GM12864 (cell line): Measurements from ENCODE around the gene CR2.

Source experiments
- DNase-seq: peaks from one replicate; pipeline ENCODE4 v3.0.0-alpha.2; 2011; ENCODE audit warnings: low read depth
- H3K4me3 ChIP-seq: 2 replicates; pipeline ENCODE4 v1.5.1; 2011; ENCODE audit warnings: mild to moderate bottlenecking, low read depth, low read length, control low read depth
- TF ChIP-seq, protein P1 (sequence below): IDR thresholded peaks from 2 replicates; pipeline ENCODE4 v1.5.1; 2011; ENCODE audit warnings: low read depth, mild to moderate bottlenecking, moderate library complexity, low read length, control low read depth, inconsistent platforms; ENCODE audit errors: missing control alignments

CR2 gene

DNA sequence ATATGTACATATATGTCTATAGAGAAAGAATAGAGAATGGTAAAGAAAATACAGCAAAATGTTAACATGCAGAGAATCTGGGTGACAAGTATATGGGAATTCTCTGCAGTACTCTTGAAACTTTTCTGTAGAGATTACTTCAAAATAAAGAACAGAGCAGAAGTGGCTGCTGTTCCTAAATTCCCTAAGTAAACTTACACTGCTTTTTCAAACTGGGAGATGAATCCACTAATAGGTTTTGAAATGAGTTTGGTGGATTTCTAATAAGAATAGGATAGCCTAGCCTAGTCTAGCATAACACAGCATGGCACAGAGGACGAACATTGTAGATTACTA is 450 bp upstream of the CR2 start:
- no peak for DNase-seq
- TF ChIP-seq, protein P1, sequence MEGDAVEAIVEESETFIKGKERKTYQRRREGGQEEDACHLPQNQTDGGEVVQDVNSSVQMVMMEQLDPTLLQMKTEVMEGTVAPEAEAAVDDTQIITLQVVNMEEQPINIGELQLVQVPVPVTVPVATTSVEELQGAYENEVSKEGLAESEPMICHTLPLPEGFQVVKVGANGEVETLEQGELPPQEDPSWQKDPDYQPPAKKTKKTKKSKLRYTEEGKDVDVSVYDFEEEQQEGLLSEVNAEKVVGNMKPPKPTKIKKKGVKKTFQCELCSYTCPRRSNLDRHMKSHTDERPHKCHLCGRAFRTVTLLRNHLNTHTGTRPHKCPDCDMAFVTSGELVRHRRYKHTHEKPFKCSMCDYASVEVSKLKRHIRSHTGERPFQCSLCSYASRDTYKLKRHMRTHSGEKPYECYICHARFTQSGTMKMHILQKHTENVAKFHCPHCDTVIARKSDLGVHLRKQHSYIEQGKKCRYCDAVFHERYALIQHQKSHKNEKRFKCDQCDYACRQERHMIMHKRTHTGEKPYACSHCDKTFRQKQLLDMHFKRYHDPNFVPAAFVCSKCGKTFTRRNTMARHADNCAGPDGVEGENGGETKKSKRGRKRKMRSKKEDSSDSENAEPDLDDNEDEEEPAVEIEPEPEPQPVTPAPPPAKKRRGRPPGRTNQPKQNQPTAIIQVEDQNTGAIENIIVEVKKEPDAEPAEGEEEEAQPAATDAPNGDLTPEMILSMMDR = no peak
- peak overlapping the region; percentile 77 for H3K4me3 ChIP-seq

DNA sequence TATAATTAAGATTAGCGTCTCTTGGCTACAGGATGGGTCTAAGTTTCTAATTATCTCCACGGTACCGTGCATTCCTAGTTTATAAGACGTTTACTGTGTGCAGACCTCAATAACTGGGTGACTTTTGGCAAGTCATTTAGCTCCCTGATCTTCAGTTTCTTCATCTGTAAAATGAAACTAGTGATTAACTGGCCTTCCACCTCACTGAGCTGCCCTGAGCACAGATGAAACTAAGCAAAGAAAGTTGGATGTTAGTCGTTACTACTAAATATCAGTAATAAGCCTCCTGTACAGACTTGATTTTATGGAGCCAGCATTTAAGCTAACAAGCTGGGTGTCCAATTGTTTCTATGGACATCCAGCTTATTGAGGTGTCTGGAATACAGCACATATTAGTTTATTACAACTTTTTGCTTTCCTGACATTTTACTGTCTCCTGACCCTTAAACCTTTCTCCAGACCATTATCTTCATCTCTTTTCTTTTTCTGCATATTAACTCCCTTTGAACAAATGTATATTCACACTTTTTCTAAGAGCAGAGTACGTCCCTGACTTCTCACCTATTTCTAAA is 1.1 kb downstream of the CR2 start:
- peak overlapping the region; percentile 77 for H3K4me3 ChIP-seq
- TF ChIP-seq, protein P1 = no peak
- no peak for DNase-seq

DNA sequence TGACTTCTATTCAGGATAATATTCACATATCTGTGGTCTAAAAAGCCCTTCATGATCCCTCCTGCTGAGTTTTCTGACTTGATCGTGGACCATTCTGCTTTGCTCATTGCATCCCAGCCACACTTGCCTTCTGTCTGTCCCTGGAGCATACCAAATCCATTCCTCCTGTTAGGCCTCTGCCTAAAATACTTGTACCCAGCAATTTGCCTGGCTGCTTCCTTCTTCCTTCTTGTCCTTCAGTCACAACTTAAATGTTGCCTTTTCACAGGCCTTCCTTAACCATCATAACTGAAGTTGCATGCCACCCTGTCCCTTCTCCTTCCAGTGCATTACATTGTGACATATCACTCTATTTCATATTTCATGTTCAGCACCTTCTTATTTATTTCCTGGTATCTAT is 4.3 kb downstream of the CR2 start:
- H3K4me3 ChIP-seq = no peak overlapping the region
- DNase-seq = no peak
- TF ChIP-seq, protein P1 = no peak

DNA sequence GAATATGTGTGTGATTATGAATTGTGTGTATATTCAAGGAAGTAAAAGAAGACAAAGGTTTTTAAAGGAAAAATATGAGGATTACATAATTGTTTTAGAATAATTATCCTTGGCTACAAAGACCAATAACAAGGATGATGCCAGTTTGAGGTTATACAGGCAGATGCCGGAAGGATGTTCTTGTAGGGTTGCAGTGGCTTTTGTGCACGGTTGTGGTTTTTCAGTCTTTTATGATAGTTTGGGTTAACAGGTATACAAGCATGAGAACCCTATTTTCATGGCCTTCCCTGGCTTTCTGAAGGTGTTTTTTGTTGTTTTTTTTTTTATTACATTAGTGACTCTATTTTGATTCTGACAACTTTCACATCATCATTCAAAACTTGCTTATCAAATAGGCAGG is 4.9 kb downstream of the CR2 start:
- DNase-seq = no peak
- TF ChIP-seq, protein P1 = no peak
- no peak overlapping the region for H3K4me3 ChIP-seq

DNA sequence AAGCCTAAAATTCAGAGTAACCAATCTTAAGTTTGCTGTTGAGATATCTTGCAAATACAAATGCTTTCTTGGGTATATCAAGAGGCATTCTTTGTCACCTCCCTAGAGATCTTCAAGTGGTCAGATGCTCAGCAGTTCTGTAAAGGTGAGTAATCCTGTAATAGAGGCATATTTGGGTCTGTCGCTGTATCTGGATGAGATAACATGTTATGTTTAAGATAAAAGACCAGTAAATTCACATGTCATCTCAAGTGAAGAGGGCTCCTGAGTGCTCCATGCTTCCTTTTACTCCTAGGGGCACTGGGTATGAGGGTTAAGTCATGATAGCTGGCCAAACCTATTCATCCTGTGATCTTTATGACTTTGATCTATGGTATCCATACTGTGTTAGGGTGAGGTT is 7.5 kb downstream of the CR2 start:
- no peak for DNase-seq
- no peak overlapping the region for H3K4me3 ChIP-seq
- TF ChIP-seq, protein P1 = no peak

DNA sequence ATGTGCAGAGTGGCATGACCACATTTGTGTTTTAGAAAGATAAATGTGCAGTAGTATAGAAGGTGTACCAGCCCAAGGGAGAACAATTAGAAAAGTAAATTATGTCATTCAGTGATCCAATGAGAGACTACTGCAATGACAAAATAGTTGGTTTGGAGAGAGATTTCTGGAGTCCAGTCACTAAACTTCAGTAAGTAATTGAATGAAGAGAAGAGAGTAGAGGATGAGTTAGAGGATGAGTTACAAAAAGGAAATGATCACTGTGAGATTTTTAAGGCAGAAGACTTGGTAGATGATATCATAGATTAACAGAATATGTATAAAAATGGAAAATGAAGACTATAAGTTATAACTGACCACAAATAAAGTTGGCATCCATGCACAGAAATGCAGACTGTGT is 8.4 kb downstream of the CR2 start:
- TF ChIP-seq, protein P1 = no peak
- H3K4me3 ChIP-seq = no peak overlapping the region
- DNase-seq = no peak

DNA sequence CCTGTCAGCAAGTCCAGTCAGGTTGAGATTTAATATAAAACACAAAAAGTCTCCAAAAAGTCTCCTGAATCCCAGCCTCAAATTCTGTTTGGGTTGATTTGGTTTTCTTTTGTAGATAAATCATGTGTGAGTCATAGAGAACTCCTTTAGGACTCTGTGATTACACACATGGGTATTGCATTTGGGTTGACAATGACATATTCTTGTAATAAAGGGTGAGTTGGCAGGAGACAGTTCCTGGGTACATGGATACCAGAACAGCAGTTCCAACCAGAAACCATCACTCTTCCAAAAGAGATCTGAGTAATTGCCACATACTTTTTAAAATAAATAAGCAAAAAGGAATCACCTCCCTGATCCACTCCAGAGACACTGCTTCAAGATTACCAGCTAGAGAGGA is 8.9 kb downstream of the CR2 start:
- DNase-seq = no peak

More for the DNA sequence above, 8.9 kb downstream of the CR2 start:
- H3K4me3 ChIP-seq = no peak overlapping the region
- TF ChIP-seq, protein P1 = no peak
